Activated T-cell treated with anti-CD3 and anti-CD28 coated beads, Interleukin-2, amount 50 U/mL, for 24 hours (primary cell): ENCODE measurements around the gene C11orf68.

ENCODE experiments used
- DNase-seq: peaks from one replicate; pipeline ENCODE4 v3.0.0-alpha.2; 2020
- H3K27ac Mint-ChIP-seq: 2 replicates; pipeline ENCODE4 v1.8.0; 2020; ENCODE audit warnings: mild to moderate bottlenecking, mixed read lengths
- H3K27me3 Mint-ChIP-seq: 2 replicates; pipeline ENCODE4 v1.8.0; 2020; ENCODE audit warnings: mixed read lengths
- H3K36me3 Mint-ChIP-seq: 2 replicates; pipeline ENCODE4 v1.8.0; 2020; ENCODE audit warnings: low read depth, mixed read lengths
- H3K4me1 Mint-ChIP-seq: 2 replicates; pipeline ENCODE4 v1.8.0; 2020; ENCODE audit warnings: low read depth, mixed read lengths
- H3K4me3 Mint-ChIP-seq: 2 replicates; pipeline ENCODE4 v1.8.0; 2020; ENCODE audit warnings: mild to moderate bottlenecking, moderate library complexity, mixed read lengths
- H3K9me3 Mint-ChIP-seq: 2 replicates; pipeline ENCODE4 v1.8.0; 2020; ENCODE audit warnings: mixed read lengths

The C11orf68 gene

DNA sequence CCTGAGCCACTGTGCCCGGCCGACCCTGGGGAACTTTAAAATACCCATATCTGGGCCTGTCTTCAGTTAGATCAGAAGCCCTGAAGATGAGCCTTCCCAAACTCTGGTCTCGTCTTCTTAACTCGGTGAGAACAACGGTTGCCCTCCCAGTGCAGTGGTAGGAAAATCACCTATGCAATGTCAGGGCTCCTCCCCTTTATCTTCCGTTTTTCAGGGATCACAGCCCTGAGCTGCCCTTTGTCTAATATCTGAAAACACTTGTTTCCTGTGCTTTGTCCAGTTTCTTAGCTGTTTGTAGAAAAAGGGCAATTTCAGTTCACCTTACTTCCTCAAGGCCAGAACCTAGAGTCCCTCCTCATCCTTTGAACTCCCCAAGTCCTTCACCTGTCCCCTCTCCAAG is 9.8 kb upstream of the C11orf68 start:
- H3K27ac Mint-ChIP-seq, result peak overlapping the region; percentile 94
- no peaks in the 10 kb centered on the region for H3K27me3 Mint-ChIP-seq
- H3K9me3 Mint-ChIP-seq, result no peaks in the 10 kb centered on the region
- DNase-seq, result no peak
- peak overlapping the region; percentile 72 for H3K4me3 Mint-ChIP-seq
- peaks cover 3% of the 10 kb centered on the region for H3K36me3 Mint-ChIP-seq
- peaks cover 40% of the 10 kb centered on the region for H3K4me1 Mint-ChIP-seq

GRCh38 chr11:65927904-65928397 is 9.1 kb upstream of the C11orf68 start:
- DNase-seq, result peak; percentile 74
- H3K27ac Mint-ChIP-seq, result peak overlapping the region; percentile 94
- no peaks in the 10 kb centered on the region for H3K9me3 Mint-ChIP-seq
- H3K36me3 Mint-ChIP-seq, result peaks cover 9% of the 10 kb centered on the region
- H3K4me3 Mint-ChIP-seq, result peak overlapping the region; percentile 72
- H3K27me3 Mint-ChIP-seq, result no peaks in the 10 kb centered on the region
- H3K4me1 Mint-ChIP-seq, result peaks cover 42% of the 10 kb centered on the region

DNA sequence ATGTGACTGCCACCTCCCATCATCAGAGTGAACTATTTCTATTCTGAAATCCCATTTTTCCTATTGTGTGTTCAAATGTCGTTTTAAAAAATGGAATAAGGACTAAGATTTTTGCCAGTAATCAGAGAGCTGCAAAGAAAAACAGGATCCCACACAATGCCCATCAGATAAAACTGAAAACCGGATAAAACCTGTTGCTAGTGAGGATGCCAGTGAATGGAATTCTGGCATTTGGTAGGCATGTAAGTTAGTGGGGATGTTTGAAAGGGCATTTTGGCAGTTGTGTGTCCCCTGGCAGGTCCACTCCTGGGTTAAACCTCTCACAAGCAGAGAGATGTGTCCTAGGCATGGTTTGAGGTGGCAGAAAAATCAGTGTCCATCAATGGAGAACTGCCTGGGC is 6.5 kb upstream of the C11orf68 start:
- Mint-ChIP-seq H3K27ac (peak overlapping the region; percentile 70), H3K4me3 (no peak overlapping the region), H3K36me3 (peaks cover 28% of the 10 kb centered on the region), H3K9me3 (no peaks in the 10 kb centered on the region), H3K4me1 (peaks cover 38% of the 10 kb centered on the region), H3K27me3 (no peaks in the 10 kb centered on the region)
- DNase-seq, result no peak

GRCh38 chr11:65922565-65922964 is 3.7 kb upstream of the C11orf68 start:
- H3K27ac Mint-ChIP-seq, result peak overlapping the region; percentile 35
- no peak for DNase-seq
- H3K27me3 Mint-ChIP-seq, result no peaks in the 10 kb centered on the region
- no peaks in the 10 kb centered on the region for H3K9me3 Mint-ChIP-seq
- peaks cover 43% of the 10 kb centered on the region for H3K36me3 Mint-ChIP-seq
- peaks cover 33% of the 10 kb centered on the region for H3K4me1 Mint-ChIP-seq
- no peak overlapping the region for H3K4me3 Mint-ChIP-seq

DNA sequence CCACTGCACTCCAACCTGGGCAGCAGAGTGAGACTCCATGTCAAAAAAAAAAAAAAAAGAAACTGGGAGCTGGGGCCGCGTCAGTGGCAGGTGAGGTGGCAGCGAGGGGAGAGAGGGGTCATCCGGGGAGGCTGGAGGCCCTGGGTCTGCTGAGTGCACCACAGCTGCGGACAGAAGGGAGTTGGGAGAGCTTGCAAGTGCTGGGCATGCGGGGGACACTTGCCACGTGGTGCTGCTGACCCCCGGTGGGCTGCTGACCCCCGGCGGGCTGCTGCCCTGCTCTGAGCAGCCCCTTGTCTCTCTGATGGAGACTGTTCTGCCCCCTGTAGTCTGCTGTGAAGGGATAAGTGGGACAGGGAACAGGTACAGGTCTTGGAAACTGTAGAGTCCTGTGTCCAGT is 3.0 kb upstream of the C11orf68 start:
- Mint-ChIP-seq H3K27ac (peak overlapping the region; percentile 44), H3K4me1 (peaks cover 33% of the 10 kb centered on the region), H3K9me3 (no peaks in the 10 kb centered on the region), H3K36me3 (peaks cover 44% of the 10 kb centered on the region), H3K27me3 (no peaks in the 10 kb centered on the region), H3K4me3 (peak overlapping the region; percentile 10)
- no peak for DNase-seq

- peak overlapping the region; percentile 93 for H3K27ac Mint-ChIP-seq
- H3K9me3 Mint-ChIP-seq, result no peaks in the 10 kb centered on the region
- H3K27me3 Mint-ChIP-seq, result no peaks in the 10 kb centered on the region
- peak overlapping the region; percentile 93 for H3K4me3 Mint-ChIP-seq
- peaks cover 41% of the 10 kb centered on the region for H3K4me1 Mint-ChIP-seq
- no peak for DNase-seq
- peaks cover 45% of the 10 kb centered on the region for H3K36me3 Mint-ChIP-seq
Measured at GRCh38 chr11:65921033-65921555, 2.2 kb upstream of the C11orf68 start.

DNA sequence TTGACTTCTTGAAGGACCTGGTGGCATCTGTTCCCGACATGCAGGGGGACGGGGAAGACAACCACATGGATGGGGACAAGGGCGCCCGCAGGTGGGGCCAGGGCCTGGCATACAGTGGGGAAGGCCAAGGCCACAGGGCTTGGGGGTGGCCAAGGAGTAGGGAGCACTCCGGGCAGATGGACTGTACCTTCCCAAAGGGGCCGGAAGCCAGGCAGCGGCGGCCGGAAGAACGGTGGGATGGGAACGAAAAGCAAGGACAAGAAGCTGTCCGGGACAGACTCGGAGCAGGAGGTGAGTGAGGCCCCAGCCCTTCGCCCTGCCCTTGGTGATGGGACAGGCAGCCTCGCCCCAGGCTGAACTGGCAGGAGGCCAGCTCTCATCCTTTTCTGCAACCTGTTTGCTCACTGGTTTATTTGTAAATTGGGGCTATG is 1.5 kb upstream of the C11orf68 start:
- H3K27me3 Mint-ChIP-seq, result no peaks in the 10 kb centered on the region

GRCh38 chr11:65919573-65920371 is 910 bp upstream of the C11orf68 start:
- H3K9me3 Mint-ChIP-seq, result no peaks in the 10 kb centered on the region
- peak overlapping the region; percentile 93 for H3K4me3 Mint-ChIP-seq
- H3K27me3 Mint-ChIP-seq, result no peaks in the 10 kb centered on the region
- no peak for DNase-seq
- H3K36me3 Mint-ChIP-seq, result peaks cover 45% of the 10 kb centered on the region
- H3K4me1 Mint-ChIP-seq, result peaks cover 53% of the 10 kb centered on the region
- H3K27ac Mint-ChIP-seq, result peak overlapping the region; percentile 93

More for the DNA sequence above, 1.5 kb upstream of the C11orf68 start:
- Mint-ChIP-seq H3K36me3 (peaks cover 45% of the 10 kb centered on the region), H3K27ac (peak overlapping the region; percentile 93), H3K9me3 (no peaks in the 10 kb centered on the region), H3K4me1 (peaks cover 47% of the 10 kb centered on the region), H3K4me3 (peak overlapping the region; percentile 93)
- no peak for DNase-seq

DNA sequence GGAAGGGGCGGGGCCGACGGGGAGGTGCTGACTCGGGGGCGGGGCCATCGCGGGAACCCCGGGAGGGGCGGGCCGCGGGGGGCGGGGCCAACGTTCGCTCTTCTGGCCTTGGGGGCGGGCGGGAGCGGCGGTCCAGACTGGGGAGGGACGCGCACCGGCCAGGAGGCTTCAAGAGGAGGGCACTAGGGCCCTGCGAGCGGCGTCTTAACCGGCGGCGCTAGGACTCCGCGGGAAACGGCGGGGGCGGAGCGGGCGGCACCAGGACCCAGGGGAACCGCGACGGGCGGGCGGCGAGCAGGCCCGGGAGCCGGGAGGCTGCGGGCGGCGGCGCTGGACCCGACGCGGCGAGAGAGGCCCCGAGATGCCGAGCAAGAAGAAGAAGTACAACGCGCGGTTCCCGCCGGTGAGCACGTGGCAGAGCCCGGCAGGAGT is 295 bp upstream of the C11orf68 start, which contains the start of gene DRAP1:
Gene DRAP1 (plus strand): TSS at position 286 of the 432 bp plus-strand sequence. CDS start 76 bp downstream, at position 362.
- DNase-seq, result peak; percentile 99
- Mint-ChIP-seq H3K4me3 (peak within 1 kb of the TSS; percentile 93), H3K4me1 (peaks cover 56% of the 10 kb centered on the region), H3K36me3 (peaks cover 42% of the 10 kb centered on the region), H3K27ac (peak within 1 kb of the TSS; percentile 93), H3K27me3 (no peaks in the 10 kb centered on the region), H3K9me3 (no peaks in the 10 kb centered on the region)

DNA sequence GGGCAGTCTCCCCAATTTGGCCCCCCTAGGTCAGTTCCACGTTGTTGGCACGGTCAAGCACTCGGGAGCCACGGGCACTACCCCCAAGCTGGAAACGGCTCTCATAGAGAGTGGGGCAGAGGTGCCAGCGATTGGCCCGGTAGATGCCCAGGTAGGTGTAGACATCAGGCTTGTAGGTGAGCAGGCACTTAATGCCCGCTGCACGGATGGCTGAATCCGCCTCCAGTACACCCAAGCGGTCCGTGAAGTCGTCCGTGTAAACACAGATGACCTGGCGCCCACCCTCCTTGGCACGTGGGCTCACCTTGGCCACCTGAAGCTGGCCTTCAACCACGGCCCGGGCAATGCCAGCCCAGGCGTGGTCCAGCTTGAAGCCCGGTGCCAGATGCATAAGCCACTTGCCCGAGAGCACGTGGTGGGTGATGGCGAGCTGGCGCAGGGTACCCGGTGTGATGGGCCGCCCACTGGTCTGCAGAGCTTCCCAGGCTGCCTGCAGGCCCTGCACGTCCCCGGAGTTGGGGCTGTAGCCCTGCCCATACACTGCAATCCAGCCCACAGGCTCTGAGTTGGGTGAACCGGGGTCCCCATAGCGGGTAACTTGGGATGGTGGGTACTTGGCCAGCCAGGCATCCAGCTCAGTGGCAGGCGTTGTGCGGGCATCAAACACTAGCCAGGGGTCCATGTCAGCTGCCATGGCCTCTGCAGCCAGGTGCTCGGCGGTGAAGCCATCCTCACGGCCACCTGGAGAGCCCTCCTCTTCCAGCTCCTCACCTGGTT is 1.2 kb downstream of the C11orf68 start:
- peak overlapping the region; percentile 91 for H3K27ac Mint-ChIP-seq
- no peaks in the 10 kb centered on the region for H3K27me3 Mint-ChIP-seq
- no peak for DNase-seq
- H3K4me3 Mint-ChIP-seq, result peak overlapping the region; percentile 87
- peaks cover 53% of the 10 kb centered on the region for H3K4me1 Mint-ChIP-seq
- peaks cover 32% of the 10 kb centered on the region for H3K36me3 Mint-ChIP-seq
- no peaks in the 10 kb centered on the region for H3K9me3 Mint-ChIP-seq

GRCh38 chr11:65917077-65917433 is 1.8 kb downstream of the C11orf68 start:
- Mint-ChIP-seq H3K36me3 (peaks cover 26% of the 10 kb centered on the region), H3K27ac (peak overlapping the region; percentile 17), H3K4me1 (peaks cover 48% of the 10 kb centered on the region), H3K9me3 (no peaks in the 10 kb centered on the region), H3K27me3 (no peaks in the 10 kb centered on the region), H3K4me3 (peak overlapping the region; percentile 87)
- no peak for DNase-seq

DNA sequence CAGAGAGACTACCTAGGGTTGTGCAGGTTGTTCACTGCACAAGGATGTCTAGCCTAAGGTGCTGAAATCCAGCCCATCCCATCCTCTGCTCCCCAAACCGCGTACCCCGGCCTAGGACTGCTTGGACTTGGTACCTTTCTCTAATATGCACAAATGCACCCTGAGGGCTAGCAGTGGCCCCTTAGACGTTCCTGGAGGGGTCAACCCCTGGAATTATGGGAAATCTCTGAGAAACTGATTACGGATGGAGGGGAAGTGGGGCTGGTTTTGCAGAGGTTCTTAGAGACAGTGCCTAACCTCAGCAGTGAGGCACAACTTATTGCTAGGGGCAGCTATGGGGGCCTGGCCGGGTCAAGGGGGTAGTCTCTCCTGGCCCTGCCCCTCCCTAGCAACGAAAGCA is 2.5 kb downstream of the C11orf68 start:
- H3K27me3 Mint-ChIP-seq, result no peaks in the 10 kb centered on the region
- H3K9me3 Mint-ChIP-seq, result no peaks in the 10 kb centered on the region
- peaks cover 20% of the 10 kb centered on the region for H3K36me3 Mint-ChIP-seq
- DNase-seq, result no peak
- H3K4me3 Mint-ChIP-seq, result peak overlapping the region; percentile 87
- peaks cover 47% of the 10 kb centered on the region for H3K4me1 Mint-ChIP-seq
- peak overlapping the region; percentile 17 for H3K27ac Mint-ChIP-seq

- DNase-seq, result no peak
Measured at GRCh38 chr11:65915821-65916251, 3.0 kb downstream of the C11orf68 start.

DNA sequence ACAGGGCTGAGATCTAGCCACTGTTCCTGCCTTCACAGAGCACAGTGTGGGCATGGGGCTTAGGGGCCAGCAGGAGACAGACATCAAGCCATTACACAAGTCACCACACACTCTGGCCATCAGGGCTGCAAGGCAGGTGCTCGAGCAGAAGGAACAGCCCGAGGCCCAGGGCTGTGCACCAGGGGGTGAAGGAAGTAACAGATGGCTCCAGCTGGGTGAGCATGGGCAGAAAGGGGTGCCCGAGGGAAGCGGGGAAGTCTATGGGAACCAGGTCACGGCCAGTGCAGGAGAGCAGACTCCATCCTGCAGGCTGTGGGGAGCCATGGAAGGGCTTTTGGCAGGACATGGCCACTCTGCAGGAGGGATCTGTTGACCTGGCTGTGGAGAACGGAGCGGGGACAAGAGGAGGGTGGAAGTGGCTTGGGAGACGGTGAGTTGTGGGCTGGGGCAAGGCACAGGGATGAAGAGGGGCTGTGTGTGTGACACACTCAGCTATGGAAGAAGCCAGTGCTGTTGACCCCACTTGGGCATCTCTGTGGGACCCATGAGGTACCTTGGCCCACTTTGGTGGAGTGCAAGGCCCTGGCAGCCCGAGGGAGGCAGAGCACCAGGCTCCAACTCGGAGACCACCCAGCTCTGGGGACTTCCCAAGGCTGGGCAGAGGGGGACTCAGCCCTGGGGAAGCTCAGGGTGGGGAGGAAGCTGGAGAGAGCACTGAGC is 3.6 kb downstream of the C11orf68 start:
- no peaks in the 10 kb centered on the region for H3K27me3 Mint-ChIP-seq
- H3K36me3 Mint-ChIP-seq, result peaks cover 15% of the 10 kb centered on the region
- peaks cover 41% of the 10 kb centered on the region for H3K4me1 Mint-ChIP-seq
- peak overlapping the region; percentile 5 for H3K27ac Mint-ChIP-seq
- no peak for DNase-seq
- no peak overlapping the region for H3K4me3 Mint-ChIP-seq
- H3K9me3 Mint-ChIP-seq, result no peaks in the 10 kb centered on the region

More at GRCh38 chr11:65915821-65916251, 3.0 kb downstream of the C11orf68 start:
- Mint-ChIP-seq H3K27ac (no peak overlapping the region), H3K4me3 (no peak overlapping the region), H3K27me3 (no peaks in the 10 kb centered on the region), H3K36me3 (peaks cover 20% of the 10 kb centered on the region), H3K9me3 (no peaks in the 10 kb centered on the region), H3K4me1 (peaks cover 46% of the 10 kb centered on the region)
